Activated CD8-positive, alpha-beta T cell treated with anti-CD3 and anti-CD28 coated beads for 36 hours (primary cell): ENCODE measurements around the gene NLGN1. TPM values are rescaled to one million over a fixed set of nuclear protein-coding genes. Genes with fewer than 3 reads are reported as not detected.

Experiments
- ATAC-seq: fragments of 200-7000 bp; cut with Tn5 transposase; one replicate; pipeline ENCODE4 v1.10.0; 2021; ENCODE audit warnings: mild to moderate bottlenecking, moderate library complexity
- CTCF ChIA-PET: fragments of 350-600 bp; sonication (Branson Sonifier 250); formaldehyde crosslinking; loops from one replicate; lab custom pipeline; 2021; ENCODE audit warnings: antibody characterized with exemption; lab: Charles Lee
- POLR2A ChIA-PET: fragments of 350-600 bp; sonication (Branson Sonifier 250); formaldehyde crosslinking; loops from one replicate; lab custom pipeline; 2021; ENCODE audit warnings: antibody characterized with exemption; lab: Charles Lee
- DNase-seq: peaks from one replicate; pipeline ENCODE4 v3.0.0-alpha.2; 2020
- H3K27ac Mint-ChIP-seq: one replicate; pipeline ENCODE4 v1.8.0; 2021; ENCODE audit warnings: mild to moderate bottlenecking, mixed read lengths
- H3K27me3 Mint-ChIP-seq: one replicate; pipeline ENCODE4 v1.8.0; 2021; ENCODE audit warnings: mixed read lengths
- H3K36me3 Mint-ChIP-seq: one replicate; pipeline ENCODE4 v1.8.0; 2021; ENCODE audit warnings: low read depth, mixed read lengths
- H3K4me1 Mint-ChIP-seq: one replicate; pipeline ENCODE4 v1.8.0; 2021; ENCODE audit warnings: low read depth, mixed read lengths
- H3K4me3 Mint-ChIP-seq: one replicate; pipeline ENCODE4 v1.8.0; 2021; ENCODE audit warnings: mild to moderate bottlenecking, moderate library complexity, mixed read lengths
- H3K9me3 Mint-ChIP-seq: one replicate; pipeline ENCODE4 v1.8.0; 2021; ENCODE audit warnings: mixed read lengths
- intact Hi-C: fragments of 100-400 bp; cut with micrococcal nuclease; formaldehyde crosslinking; loops from one replicate; pipeline ENCODE4 v1.10.0; 2022
- total RNA-seq, 2 experiments: library from RNA; stranded (reverse); gene quantifications; one replicate each; pipeline ENCODE4 v1.2.3, GENCODE V29; 2021
- TF ChIP-seq, protein P1 (sequence below): fragments of 200-600 bp; IDR thresholded peaks from one replicate; pipeline ENCODE4 v1.8.0; 2022; ENCODE audit warnings: antibody characterized with exemption, mild to moderate bottlenecking

Gene NLGN1
- total RNA-seq, 2 experiments from 2014 or later = not detected

DNA sequence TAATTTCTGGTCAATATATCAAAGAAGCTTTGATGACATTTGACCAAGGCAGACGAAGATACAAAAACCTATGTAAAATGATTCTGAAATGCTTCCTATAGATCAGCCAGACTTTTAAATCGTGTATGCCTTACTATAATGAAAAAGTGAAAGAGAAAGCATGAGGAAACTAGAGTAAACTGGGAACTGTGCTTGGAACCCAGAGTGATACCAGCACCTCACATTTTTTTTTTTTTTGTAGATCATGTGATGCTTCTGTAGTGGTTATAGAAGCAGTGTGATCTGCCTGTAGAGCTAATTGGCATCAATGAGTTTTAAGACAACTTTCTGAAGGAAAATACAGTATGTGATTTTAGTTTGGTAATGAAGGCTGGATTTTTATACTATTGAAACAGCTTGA is 150.7 kb downstream of the NLGN1 start:
- CTCF ChIA-PET = no interaction called here
- TF ChIP-seq, protein P1, sequence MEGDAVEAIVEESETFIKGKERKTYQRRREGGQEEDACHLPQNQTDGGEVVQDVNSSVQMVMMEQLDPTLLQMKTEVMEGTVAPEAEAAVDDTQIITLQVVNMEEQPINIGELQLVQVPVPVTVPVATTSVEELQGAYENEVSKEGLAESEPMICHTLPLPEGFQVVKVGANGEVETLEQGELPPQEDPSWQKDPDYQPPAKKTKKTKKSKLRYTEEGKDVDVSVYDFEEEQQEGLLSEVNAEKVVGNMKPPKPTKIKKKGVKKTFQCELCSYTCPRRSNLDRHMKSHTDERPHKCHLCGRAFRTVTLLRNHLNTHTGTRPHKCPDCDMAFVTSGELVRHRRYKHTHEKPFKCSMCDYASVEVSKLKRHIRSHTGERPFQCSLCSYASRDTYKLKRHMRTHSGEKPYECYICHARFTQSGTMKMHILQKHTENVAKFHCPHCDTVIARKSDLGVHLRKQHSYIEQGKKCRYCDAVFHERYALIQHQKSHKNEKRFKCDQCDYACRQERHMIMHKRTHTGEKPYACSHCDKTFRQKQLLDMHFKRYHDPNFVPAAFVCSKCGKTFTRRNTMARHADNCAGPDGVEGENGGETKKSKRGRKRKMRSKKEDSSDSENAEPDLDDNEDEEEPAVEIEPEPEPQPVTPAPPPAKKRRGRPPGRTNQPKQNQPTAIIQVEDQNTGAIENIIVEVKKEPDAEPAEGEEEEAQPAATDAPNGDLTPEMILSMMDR = no peak
- intact Hi-C loops = no loop called here
- H3K4me3 Mint-ChIP-seq = no peak overlapping the region
- POLR2A ChIA-PET = no interaction called here
- no peak overlapping the region for H3K27ac Mint-ChIP-seq
- ATAC-seq (no peak), DNase-seq (no peak)
- H3K27me3 Mint-ChIP-seq = no peaks in the 10 kb centered on the region
- no peaks in the 10 kb centered on the region for H3K36me3 Mint-ChIP-seq
- H3K4me1 Mint-ChIP-seq = no peaks in the 10 kb centered on the region
- peaks cover 7% of the 10 kb centered on the region for H3K9me3 Mint-ChIP-seq

DNA sequence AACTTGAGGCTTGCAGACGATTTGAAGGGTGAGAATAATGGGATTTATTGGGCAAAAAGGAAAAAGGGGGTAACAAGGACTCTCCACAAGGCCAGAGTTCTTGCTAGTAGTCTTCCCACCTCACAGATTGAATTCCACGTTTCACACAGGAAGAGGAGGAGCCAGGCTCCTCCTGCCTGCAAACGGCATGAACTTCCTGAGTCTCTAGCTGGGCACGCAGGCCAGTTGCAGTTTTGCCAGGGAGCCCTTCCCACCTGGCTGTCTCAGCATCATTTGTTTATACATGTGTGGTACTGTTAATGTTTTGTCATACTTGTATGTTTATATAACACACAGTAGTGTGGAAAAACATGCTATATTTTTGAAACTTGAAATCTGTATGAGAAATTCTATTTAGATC is 155.0 kb downstream of the NLGN1 start:
- TF ChIP-seq, protein P1 = no peak
- ATAC-seq (no peak), DNase-seq (no peak)
- no peaks in the 10 kb centered on the region for H3K27me3 Mint-ChIP-seq
- no peak overlapping the region for H3K27ac Mint-ChIP-seq
- intact Hi-C loops = no loop called here
- H3K9me3 Mint-ChIP-seq = peaks cover 4% of the 10 kb centered on the region
- no peaks in the 10 kb centered on the region for H3K36me3 Mint-ChIP-seq
- H3K4me1 Mint-ChIP-seq = no peaks in the 10 kb centered on the region
- ChIA-PET POLR2A (interaction anchor here (0.8 kb wide), 1 partner anchor 11 kb away, joined by 4 read pairs; no protein-coding TSS in a partner anchor), CTCF (interaction anchor here (0.9 kb wide), 1 partner anchor 141 kb away, joined by 3 read pairs; no protein-coding TSS in a partner anchor)
- no peak overlapping the region for H3K4me3 Mint-ChIP-seq

DNA sequence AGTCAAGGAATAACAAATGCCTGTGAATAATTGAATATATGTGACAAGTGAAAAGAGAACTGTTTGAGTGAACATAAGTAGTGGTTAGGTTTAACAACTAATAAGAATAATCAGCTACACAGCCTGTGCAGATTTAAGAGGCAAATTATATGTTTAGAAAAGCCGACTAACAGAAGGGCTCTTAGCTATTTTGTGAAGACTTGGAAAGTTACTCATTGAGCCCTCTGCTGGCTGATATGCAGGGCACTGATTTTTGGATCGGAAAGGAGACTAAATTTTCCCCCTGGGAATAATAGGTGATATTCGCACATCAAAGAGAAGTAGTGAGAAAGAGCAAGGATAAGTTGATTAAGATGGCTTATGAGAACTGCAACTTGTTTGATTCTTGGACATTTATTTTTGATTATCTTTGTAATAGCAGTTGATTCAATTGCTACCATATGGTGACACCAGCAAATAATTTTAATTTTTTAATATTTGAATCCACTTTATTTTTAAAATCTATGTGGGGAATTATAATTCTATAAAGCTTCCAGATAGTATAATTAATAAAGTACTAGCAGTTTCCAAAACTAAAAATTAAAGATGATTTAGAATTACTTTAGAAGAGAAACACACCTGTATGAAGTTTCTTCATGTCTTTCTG is 156.2 kb downstream of the NLGN1 start:
- DNase-seq = no peak
- H3K4me3 Mint-ChIP-seq = no peak overlapping the region
- peaks cover 4% of the 10 kb centered on the region for H3K9me3 Mint-ChIP-seq
- no peaks in the 10 kb centered on the region for H3K4me1 Mint-ChIP-seq
- H3K36me3 Mint-ChIP-seq = no peaks in the 10 kb centered on the region
- no peak overlapping the region for H3K27ac Mint-ChIP-seq
- CTCF ChIA-PET = interaction anchor here (0.7 to 1.9 kb wide), 2 partner anchors 16 to 26 kb away, joined by 3 to 6 read pairs; no protein-coding TSS in a partner anchor
- no peak for ATAC-seq
- TF ChIP-seq, protein P1 = peak; percentile 34
- no peaks in the 10 kb centered on the region for H3K27me3 Mint-ChIP-seq
- intact Hi-C loops = no loop called here
- POLR2A ChIA-PET = no interaction called here

DNA sequence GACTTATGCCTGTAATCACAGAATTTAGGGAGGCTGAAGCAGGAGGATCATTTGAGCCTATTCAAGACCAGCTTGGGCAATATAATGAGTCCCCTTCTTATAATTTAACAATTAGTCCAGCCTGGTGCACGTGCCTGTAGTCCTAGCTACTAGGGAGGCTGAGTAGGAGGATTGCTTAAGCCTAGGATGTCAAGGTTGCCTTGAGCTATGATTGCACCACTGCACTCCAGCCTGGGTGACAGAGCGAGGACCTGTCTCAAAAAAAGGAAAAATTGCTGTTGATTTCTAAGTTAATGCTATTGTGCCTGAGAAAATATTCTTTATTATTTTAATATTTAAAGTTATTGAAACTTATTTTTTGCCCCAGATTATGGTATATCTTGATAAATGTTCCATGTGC is 159.0 kb downstream of the NLGN1 start:
- H3K27me3 Mint-ChIP-seq = peaks cover 1% of the 10 kb centered on the region
- H3K9me3 Mint-ChIP-seq = peaks cover 6% of the 10 kb centered on the region
- no peaks in the 10 kb centered on the region for H3K4me1 Mint-ChIP-seq
- intact Hi-C loops = no loop called here
- H3K36me3 Mint-ChIP-seq = no peaks in the 10 kb centered on the region
- DNase-seq = no peak
- ATAC-seq = no peak
- TF ChIP-seq, protein P1 = no peak
- H3K4me3 Mint-ChIP-seq = no peak overlapping the region
- CTCF ChIA-PET = no interaction called here
- POLR2A ChIA-PET = no interaction called here
- no peak overlapping the region for H3K27ac Mint-ChIP-seq

DNA sequence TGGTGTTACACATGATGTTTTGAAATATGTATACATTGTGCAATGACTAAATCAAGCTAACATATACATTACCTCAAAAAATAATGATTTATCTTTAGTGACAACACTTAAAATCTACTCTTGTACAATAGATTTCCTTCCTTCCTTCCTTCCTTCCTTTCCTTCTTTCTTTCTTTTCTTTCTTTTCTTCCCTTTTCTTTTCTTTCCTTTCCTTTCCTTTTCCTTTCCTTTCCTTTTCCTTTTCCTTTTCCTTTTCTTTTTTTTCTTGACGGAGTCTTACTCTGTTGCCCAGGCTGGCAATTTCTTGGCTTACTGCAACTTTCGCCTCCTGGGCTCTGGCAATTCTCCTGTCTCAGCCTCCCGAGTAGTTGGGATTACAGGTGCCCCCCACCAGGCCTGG is 170.5 kb downstream of the NLGN1 start:
- TF ChIP-seq, protein P1 = no peak
- ChIA-PET CTCF (no interaction called here), POLR2A (no interaction called here)
- no peak overlapping the region for H3K4me3 Mint-ChIP-seq
- ATAC-seq = no peak
- no peak for DNase-seq
- H3K27ac Mint-ChIP-seq = no peak overlapping the region
- H3K27me3 Mint-ChIP-seq = no peaks in the 10 kb centered on the region
- H3K4me1 Mint-ChIP-seq = no peaks in the 10 kb centered on the region
- intact Hi-C loops = no loop called here
- no peaks in the 10 kb centered on the region for H3K36me3 Mint-ChIP-seq
- no peaks in the 10 kb centered on the region for H3K9me3 Mint-ChIP-seq
